Spleen (tissue), 11 donors: ENCODE results near the gene TACC3. TPM values are rescaled to one million over a fixed set of nuclear protein-coding genes. Genes with fewer than 3 reads are reported as not detected.

Source experiments
- DNase-seq: peaks from one replicate; pipeline ENCODE4 v3.0.0-alpha.2; 2020
- H3K27ac ChIP-seq, 8 donors: fragments of 200-600 bp; sonication (generic) in 7 of 8; 1 replicate in 4 of 8; 2 replicates in 4 of 8; pipeline versions ENCODE4 v1.5.0 to v1.8.0; 2016 to 2021; ENCODE audit warnings: inconsistent platforms in 4 of 8, mild to moderate bottlenecking in 4 of 8, moderate library complexity in 1 of 8
- H3K27me3 ChIP-seq, 7 donors: fragments of 200-600 bp; sonication (generic) in 6 of 7; replicated peaks in 1 of 7; 1 replicate in 4 of 7; 2 replicates in 3 of 7; pipeline versions ENCODE4 v1.5.0 to v1.8.0; 2016 to 2021; ENCODE audit warnings: inconsistent platforms in 3 of 7, mild to moderate bottlenecking in 1 of 7
- H3K36me3 ChIP-seq, 6 donors: fragments of 200-600 bp; sonication (generic) in 5 of 6; 1 replicate in 4 of 6; 2 replicates in 2 of 6; pipeline versions ENCODE4 v1.5.0 to v1.8.0; 2016 to 2021; ENCODE audit warnings: inconsistent platforms in 2 of 6
- H3K4me1 ChIP-seq, 6 donors: fragments of 200-600 bp; sonication (generic) in 5 of 6; 1 replicate in 3 of 6; 2 replicates in 3 of 6; pipeline versions ENCODE4 v1.5.0 to v1.8.0; 2016 to 2021; ENCODE audit warnings: inconsistent platforms in 3 of 6
- H3K4me3 ChIP-seq, 8 donors: fragments of 200-600 bp; sonication (generic) in 7 of 8; 1 replicate in 4 of 8; 2 replicates in 4 of 8; pipeline versions ENCODE4 v1.5.0 to v1.8.0; 2016 to 2021; ENCODE audit warnings: inconsistent platforms in 4 of 8, mild to moderate bottlenecking in 4 of 8, moderate library complexity in 2 of 8
- H3K9me3 ChIP-seq, 8 donors: fragments of 200-600 bp; sonication (generic) in 7 of 8; 1 replicate in 4 of 8; 2 replicates in 4 of 8; pipeline versions ENCODE4 v1.5.0 to v1.8.0; 2016 to 2021; ENCODE audit warnings: inconsistent platforms in 4 of 8
- CTCF ChIP-seq, 11 experiments: fragments of 200-600 bp in 7 of 11; fragments of 450-650 bp in 4 of 11; sonication (generic) in 4 of 11; IDR thresholded peaks in 8 of 11; conservative IDR thresholded peaks in 3 of 11; 1 replicate in 7 of 11; 2 replicates in 4 of 11; pipeline versions ENCODE4 v1.4.0 to v1.8.0; 2016 to 2021; ENCODE audit warnings: antibody characterized with exemption in 11 of 11, inconsistent platforms in 4 of 11, mild to moderate bottlenecking in 1 of 11
- POLR2A ChIP-seq, 3 donors: fragments of 450-650 bp; IDR thresholded peaks; one replicate each; pipeline ENCODE4 v1.5.1; 2017; ENCODE audit warnings: antibody characterized with exemption in 3 of 3, mild to moderate bottlenecking in 1 of 3
- POLR2AphosphoS5 ChIP-seq, 3 donors: sonication (generic); formaldehyde crosslinking; IDR thresholded peaks; one replicate each; pipeline ENCODE4 v1.5.1; 2017; ENCODE audit warnings: antibody characterized with exemption in 3 of 3
- WGBS, 5 donors: extraction: QIAGEN DNeasy Blood & Tissue Kit in 3 of 5; methylation state at CpG; one replicate each; pipeline versions ENCODE4 v1.1.5 to v1.1.7; 2013 to 2018; 5-methylcytosine and 5-hydroxymethylcytosine counted together
- intact Hi-C: fragments of 100-400 bp; cut with DNase I; formaldehyde crosslinking; loops from one replicate; pipeline ENCODE4 v1.15.0; 2023; ENCODE audit warnings: low total_unique reads
- polyA plus RNA-seq, 3 donors: library from polyadenylated mRNA; stranded (reverse); fragments of 200-250 nt; gene quantifications; one replicate each; pipeline ENCODE4 v1.2.1, GENCODE V29; 2013
- total RNA-seq, 7 donors: library from RNA; depleted of rRNA in 3 of 7; stranded (reverse); fragments of >200 nt in 3 of 7; fragmentation: NEBNext Ultra II Directional in 4 of 7; extraction: Animal tissue kit (Norgen Biotek cat#: 25700) in 4 of 7; gene quantifications; one replicate each; pipeline versions ENCODE4 v1.1.0 to v1.2.1, GENCODE V29; 2016 to 2021
- donor health status: healthy with polysubstance abuse.
- donor health status: DM: no; HTN: no; CAD: no; lungs with moderate emphysema.
- donor health status: DM: no; HTN: no; CAD: no.
- donor health status: Bipolar disorder and iron deficiency.
- donor health status: healthy.
- donor health status: DM: no; HTN: no; CAD: no.
- donor health status: DM: yes; HTN: yes; CAD: no.

TACC3 gene
- total and polyA plus RNA-seq, 10 donors: 33.3 to 84.4 (median 53.4) TPM

GRCh38 chr4:1778642-1779392 is 57.5 kb downstream of the TACC3 start:
- H3K27me3 ChIP-seq: peaks cover 0 to 5% (median 0%) of the 10 kb centered on the region in 7 donors
- DNase-seq: no peak

GRCh38 chr4:1779588-1780382 is 58.5 kb downstream of the TACC3 start:
- DNase-seq: no peak
- Histone ChIP-seq H3K4me1 (peaks cover 0 to 4% (median under 1%) of the 10 kb centered on the region in 6 donors), H3K4me3 (no peak overlapping the region), H3K27ac (no peak overlapping the region), H3K9me3 (no peaks in the 10 kb centered on the region), H3K36me3 (no peaks in the 10 kb centered on the region), H3K27me3 (peaks cover 0 to 5% (median 0%) of the 10 kb centered on the region in 7 donors)
- WGBS, 5 donors: 68 to 86% (median 83%) methylated on average over 8 to 18 of the region's 18 CpGs
- intact Hi-C loops: no loop called here
- TF ChIP-seq POLR2AphosphoS5 (IDR thresholded peaks at IDR 0.05): no peak
- no peak for TF ChIP-seq CTCF (IDR thresholded peaks at IDR 0.05 in 8 of 11, conservative IDR thresholded peaks at IDR 0.05 in 3 of 11)
- no peak for TF ChIP-seq POLR2A (IDR thresholded peaks at IDR 0.05)

More at GRCh38 chr4:1778642-1779392, 57.5 kb downstream of the TACC3 start:
- Histone ChIP-seq H3K4me3 (no peak overlapping the region), H3K27ac (no peak overlapping the region), H3K36me3 (no peaks in the 10 kb centered on the region), H3K9me3 (no peaks in the 10 kb centered on the region), H3K4me1 (no peaks in the 10 kb centered on the region)
- WGBS, 5 donors: 66 to 94% (median 85%) methylated on average over 12 to 18 of the region's 18 CpGs
- TF ChIP-seq POLR2A (IDR thresholded peaks at IDR 0.05): no peak
- no peak for TF ChIP-seq CTCF (IDR thresholded peaks at IDR 0.05 in 8 of 11, conservative IDR thresholded peaks at IDR 0.05 in 3 of 11)
- TF ChIP-seq POLR2AphosphoS5 (IDR thresholded peaks at IDR 0.05): no peak
- intact Hi-C loops: no loop called here

- Histone ChIP-seq H3K27ac (no peak overlapping the region), H3K4me1 (peaks cover 0 to 10% (median 4%) of the 10 kb centered on the region in 6 donors), H3K9me3 (no peaks in the 10 kb centered on the region), H3K36me3 (no peaks in the 10 kb centered on the region), H3K4me3 (no peak overlapping the region), H3K27me3 (peaks cover 0 to 5% (median 0%) of the 10 kb centered on the region in 7 donors)
- 77 to 89% (median 86%) methylated on average over 14 of the region's 14 CpGs for WGBS, 5 donors
- no peak for DNase-seq
- intact Hi-C loops: no loop called here
- no peak for TF ChIP-seq CTCF (IDR thresholded peaks at IDR 0.05 in 8 of 11, conservative IDR thresholded peaks at IDR 0.05 in 3 of 11)
- no peak for TF ChIP-seq POLR2AphosphoS5 (IDR thresholded peaks at IDR 0.05)
- no peak for TF ChIP-seq POLR2A (IDR thresholded peaks at IDR 0.05)
Measured at GRCh38 chr4:1780435-1780834, 59.1 kb downstream of the TACC3 start.

GRCh38 chr4:1783015-1783414 is 61.7 kb downstream of the TACC3 start:
- TF ChIP-seq POLR2AphosphoS5 (IDR thresholded peaks at IDR 0.05) (no peak), POLR2A (IDR thresholded peaks at IDR 0.05) (no peak), CTCF (IDR thresholded peaks at IDR 0.05 in 8 of 11, conservative IDR thresholded peaks at IDR 0.05 in 3 of 11) (no peak)
- Histone ChIP-seq H3K27me3 (peaks cover 0 to 5% (median 0%) of the 10 kb centered on the region in 7 donors), H3K4me3 (no peak overlapping the region), H3K9me3 (no peaks in the 10 kb centered on the region), H3K4me1 (peaks cover 0 to 20% (median 7%) of the 10 kb centered on the region in 6 donors), H3K36me3 (no peaks in the 10 kb centered on the region), H3K27ac (no peak overlapping the region)
- 63 to 91% (median 84%) methylated on average over 5 to 10 of the region's 10 CpGs for WGBS, 5 donors
- intact Hi-C loops: no loop called here
- DNase-seq: no peak
